Kidney epithelial cell (primary cell): ENCODE measurements around the gene CYP3A5. TPM values are rescaled to one million over a fixed set of nuclear protein-coding genes. Genes with fewer than 3 reads are reported as not detected.

Experiments
- DNase-seq: peaks from one replicate; pipeline ENCODE4 v3.0.0-alpha.2; 2010; ENCODE audit warnings: low read depth
- H3K27me3 ChIP-seq: 2 replicates; pipeline ENCODE4 v1.6.0; 2011; ENCODE audit warnings: low read length; ENCODE audit not compliant: control insufficient read depth, insufficient read depth
- H3K36me3 ChIP-seq: 2 replicates; pipeline ENCODE4 v1.5.1; 2011; ENCODE audit warnings: low read length; ENCODE audit not compliant: control insufficient read depth, insufficient read depth
- H3K4me3 ChIP-seq: 2 replicates; pipeline ENCODE4 v1.5.1; 2011; ENCODE audit warnings: low read depth, mild to moderate bottlenecking, control low read depth, low read length
- CTCF ChIP-seq: IDR thresholded peaks from 2 replicates; pipeline ENCODE4 v1.5.1; 2011; ENCODE audit warnings: mild to moderate bottlenecking, moderate library complexity, low read length, control low read depth, inconsistent platforms; ENCODE audit not compliant: insufficient read depth, poor library complexity, severe bottlenecking
- total RNA-seq: library from RNA; depleted of rRNA; stranded (reverse); fragments of >200 nt; gene quantifications from 2 replicates; pipeline ENCODE4 v1.2.3, GENCODE V29; 2015

Gene CYP3A5
- total RNA-seq, 1 donor from 2014 or later, result 0.25 TPM

GRCh38 chr7:99615989-99616358, 63.8 kb downstream of the CYP3A5 start:
- TF ChIP-seq CTCF, result no peak
- Histone ChIP-seq H3K4me3 (peak overlapping the region; percentile 96), H3K27me3 (no peaks in the 10 kb centered on the region), H3K36me3 (peaks cover 2% of the 10 kb centered on the region)
- no peak for DNase-seq

GRCh38 chr7:99614495-99614894, 65.3 kb downstream of the CYP3A5 start:
- Histone ChIP-seq H3K4me3 (no peak overlapping the region), H3K36me3 (peaks cover under 1% of the 10 kb centered on the region), H3K27me3 (no peaks in the 10 kb centered on the region)
- no peak for TF ChIP-seq CTCF
- DNase-seq, result no peak

GRCh38 chr7:99607548-99607947, 72.2 kb downstream of the CYP3A5 start:
- H3K4me3 ChIP-seq, result no peak overlapping the region

GRCh38 chr7:99606531-99606930, 73.3 kb downstream of the CYP3A5 start:
- DNase-seq, result no peak
- TF ChIP-seq CTCF, result no peak
- Histone ChIP-seq H3K4me3 (no peak overlapping the region), H3K27me3 (no peaks in the 10 kb centered on the region), H3K36me3 (no peaks in the 10 kb centered on the region)

More at GRCh38 chr7:99607548-99607947, 72.2 kb downstream of the CYP3A5 start:
- H3K27me3 ChIP-seq, result no peaks in the 10 kb centered on the region
- no peak for DNase-seq
- H3K36me3 ChIP-seq, result no peaks in the 10 kb centered on the region
- no peak for TF ChIP-seq CTCF

GRCh38 chr7:99605527-99605926, 74.3 kb downstream of the CYP3A5 start:
- TF ChIP-seq CTCF, result no peak

GRCh38 chr7:99601656-99602310, 78.0 kb downstream of the CYP3A5 start:
- Histone ChIP-seq H3K27me3 (no peaks in the 10 kb centered on the region), H3K4me3 (no peak overlapping the region), H3K36me3 (no peaks in the 10 kb centered on the region)
- TF ChIP-seq CTCF, result no peak
- no peak for DNase-seq

More at GRCh38 chr7:99605527-99605926, 74.3 kb downstream of the CYP3A5 start:
- DNase-seq, result no peak
- Histone ChIP-seq H3K27me3 (no peaks in the 10 kb centered on the region), H3K4me3 (no peak overlapping the region), H3K36me3 (no peaks in the 10 kb centered on the region)
